Brain pericyte (primary cell): ENCODE data around the gene PAM16.

Experiments used
- DNase-seq: peaks from one replicate; pipeline ENCODE4 v3.0.0-alpha.2; 2012; ENCODE audit warnings: low read depth, low spot score

PAM16 gene

DNA sequence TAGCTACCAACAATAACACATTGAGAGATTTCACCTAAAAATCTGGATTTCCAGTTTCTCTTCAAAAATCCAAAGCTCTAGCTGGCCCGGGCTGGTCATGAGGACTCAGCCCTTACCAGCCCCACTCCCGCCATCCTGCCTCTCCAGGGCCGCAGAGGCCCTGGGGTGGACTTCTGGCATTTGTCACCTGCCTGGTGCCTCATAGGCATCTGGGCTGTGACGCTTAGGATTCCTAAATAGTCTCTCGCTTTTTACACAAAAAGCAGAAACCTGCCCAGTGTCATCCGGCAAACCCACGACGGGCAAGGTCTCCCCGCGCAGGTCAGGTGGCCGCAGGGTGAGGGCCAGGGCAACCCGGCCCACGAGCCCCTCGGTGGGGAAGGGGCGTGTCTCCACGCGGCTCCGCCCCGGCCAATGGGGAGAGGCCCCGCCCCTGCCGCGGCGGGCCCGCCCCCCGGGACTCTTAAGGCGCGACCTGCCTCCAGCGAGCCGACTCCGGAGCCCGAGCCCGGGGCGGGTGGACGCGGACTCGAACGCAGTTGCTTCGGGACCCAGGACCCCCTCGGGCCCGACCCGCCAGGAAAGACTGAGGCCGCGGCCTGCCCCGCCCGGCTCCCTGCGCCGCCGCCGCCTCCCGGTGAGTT lies 20.4 kb upstream of the PAM16 start, which contains the start of gene VASN:
Gene VASN (plus strand): TSS at position 492 of the 644 bp plus-strand sequence. CDS start 9,030 bp downstream, outside the sequence.
- no peak for DNase-seq

DNA sequence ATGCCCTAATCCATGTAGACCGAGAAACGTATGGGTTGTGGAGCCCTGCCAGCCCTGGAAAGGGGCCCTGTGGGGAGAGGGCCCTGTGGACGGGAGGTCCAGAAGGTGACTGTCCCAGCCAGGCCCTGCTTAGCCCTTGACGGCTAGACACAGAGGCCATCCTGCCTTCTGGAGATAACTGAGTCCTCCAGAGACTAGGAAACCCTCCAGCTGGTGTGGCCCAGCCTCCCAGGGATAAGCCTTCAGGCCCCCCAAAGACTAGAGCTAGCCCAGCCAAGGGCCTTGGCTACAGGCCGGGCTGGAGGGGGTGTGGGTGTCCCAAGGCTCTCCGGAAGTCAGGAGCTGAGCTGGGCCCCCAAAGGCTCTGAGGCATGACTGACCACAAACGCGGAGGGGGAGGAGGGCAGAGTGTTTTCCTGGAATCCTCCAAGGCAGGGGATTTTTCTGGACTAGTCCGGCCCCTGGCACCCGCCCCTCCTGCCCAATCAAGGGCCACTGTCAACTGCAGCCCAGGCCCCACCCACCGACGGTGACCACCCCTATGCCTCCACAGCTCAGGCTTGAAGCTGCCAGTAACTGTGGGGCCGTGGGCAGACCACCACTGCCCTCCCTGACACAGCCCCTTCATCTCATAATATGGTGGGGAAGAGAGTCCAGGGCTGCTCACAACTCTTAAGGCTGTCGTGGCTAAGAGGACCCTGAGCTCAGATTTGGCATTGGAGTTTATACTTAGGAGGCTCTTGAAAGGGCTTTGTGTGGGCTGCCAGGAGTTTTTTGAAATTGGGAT lies 19.6 kb upstream of the PAM16 start:
- DNase-seq: no peak

DNA sequence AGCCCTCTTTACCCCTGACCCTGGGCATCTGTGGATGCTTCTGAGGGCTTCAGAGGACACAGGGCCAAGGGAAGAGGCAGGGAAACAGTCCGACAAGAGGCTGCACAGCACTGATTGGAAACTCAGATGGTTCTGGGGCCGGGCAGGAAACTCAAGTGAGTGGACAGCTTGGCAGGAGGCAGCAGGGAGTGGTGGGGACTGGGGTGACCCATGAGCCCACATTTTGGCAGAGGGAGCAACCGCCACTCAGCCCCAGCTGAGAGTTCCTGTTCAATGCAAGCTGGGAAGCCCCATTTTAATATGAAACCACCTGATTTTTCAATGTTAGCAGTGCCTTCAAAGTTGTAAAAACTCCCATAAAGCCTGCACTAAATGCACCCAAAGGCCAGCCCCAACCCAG lies 19.0 kb upstream of the PAM16 start:
- DNase-seq: no peak

DNA sequence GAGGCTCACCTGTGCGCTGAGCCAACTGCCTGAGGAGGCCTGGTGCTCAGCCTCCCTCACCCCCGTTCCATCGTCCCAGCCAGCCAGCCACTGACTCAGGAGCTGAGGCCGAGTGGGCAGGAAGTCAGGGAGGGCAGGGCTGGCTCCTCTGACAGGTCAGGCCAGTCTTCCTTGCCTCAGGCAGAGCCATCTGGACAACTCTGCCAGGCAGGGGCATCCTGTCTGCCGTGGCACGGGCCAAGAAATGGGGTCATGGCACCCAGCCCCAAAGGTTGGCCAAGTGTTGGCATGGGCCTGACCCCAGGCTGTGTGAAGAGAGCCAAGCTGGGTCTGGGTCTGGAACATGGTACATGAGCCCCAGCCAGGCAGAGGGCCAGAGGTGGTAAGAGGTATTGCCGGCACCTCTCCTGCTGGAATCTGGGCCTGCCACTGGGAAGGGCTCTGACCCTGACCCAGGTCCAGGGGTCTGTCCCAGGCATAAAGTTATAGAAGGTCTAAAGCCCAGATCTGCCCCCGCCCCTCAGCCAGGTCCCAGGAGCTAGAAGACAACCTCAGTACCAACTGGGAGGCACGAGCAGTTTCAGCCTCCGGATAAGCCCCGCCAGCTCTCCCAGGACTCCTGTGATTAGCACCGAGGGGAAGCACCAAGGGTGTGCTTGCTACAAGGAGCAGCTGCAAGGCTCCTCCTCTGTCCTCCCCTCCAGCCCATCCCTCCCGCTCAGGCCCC lies 18.0 kb upstream of the PAM16 start:
- DNase-seq: no peak

- no peak for DNase-seq
These were observed 16.3 kb upstream of the PAM16 start for GRCh38 chr16:4367393-4367856.

- no peak for DNase-seq
These were observed 14.9 kb upstream of the PAM16 start for GRCh38 chr16:4366016-4366415.

GRCh38 chr16:4365615-4366014 lies 14.5 kb upstream of the PAM16 start:
- no peak for DNase-seq

GRCh38 chr16:4365014-4365406 lies 13.9 kb upstream of the PAM16 start:
- no peak for DNase-seq

GRCh38 chr16:4364196-4365013 lies 13.3 kb upstream of the PAM16 start:
- no peak for DNase-seq

- DNase-seq: no peak
These were observed 11.5 kb upstream of the PAM16 start for GRCh38 chr16:4362476-4363135.

DNA sequence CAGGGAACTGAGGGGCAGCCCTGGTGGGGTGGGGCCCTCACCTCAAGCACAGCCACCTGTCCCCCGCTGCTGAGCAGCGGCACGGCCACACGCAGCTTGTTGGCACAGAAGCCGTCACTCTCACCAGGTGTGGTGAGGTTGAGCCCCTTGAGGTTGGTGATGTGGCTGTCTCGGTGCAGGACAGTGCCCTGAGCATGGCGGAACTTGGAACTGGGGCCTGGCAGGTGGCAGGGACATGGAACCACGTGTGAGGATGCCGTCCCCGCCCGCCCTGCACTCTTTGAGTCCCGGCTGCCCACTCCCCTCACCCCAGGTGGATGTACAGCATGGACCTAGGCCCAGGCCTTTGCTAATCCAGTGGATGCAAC lies 10.8 kb upstream of the PAM16 start:
- no peak for DNase-seq

DNA sequence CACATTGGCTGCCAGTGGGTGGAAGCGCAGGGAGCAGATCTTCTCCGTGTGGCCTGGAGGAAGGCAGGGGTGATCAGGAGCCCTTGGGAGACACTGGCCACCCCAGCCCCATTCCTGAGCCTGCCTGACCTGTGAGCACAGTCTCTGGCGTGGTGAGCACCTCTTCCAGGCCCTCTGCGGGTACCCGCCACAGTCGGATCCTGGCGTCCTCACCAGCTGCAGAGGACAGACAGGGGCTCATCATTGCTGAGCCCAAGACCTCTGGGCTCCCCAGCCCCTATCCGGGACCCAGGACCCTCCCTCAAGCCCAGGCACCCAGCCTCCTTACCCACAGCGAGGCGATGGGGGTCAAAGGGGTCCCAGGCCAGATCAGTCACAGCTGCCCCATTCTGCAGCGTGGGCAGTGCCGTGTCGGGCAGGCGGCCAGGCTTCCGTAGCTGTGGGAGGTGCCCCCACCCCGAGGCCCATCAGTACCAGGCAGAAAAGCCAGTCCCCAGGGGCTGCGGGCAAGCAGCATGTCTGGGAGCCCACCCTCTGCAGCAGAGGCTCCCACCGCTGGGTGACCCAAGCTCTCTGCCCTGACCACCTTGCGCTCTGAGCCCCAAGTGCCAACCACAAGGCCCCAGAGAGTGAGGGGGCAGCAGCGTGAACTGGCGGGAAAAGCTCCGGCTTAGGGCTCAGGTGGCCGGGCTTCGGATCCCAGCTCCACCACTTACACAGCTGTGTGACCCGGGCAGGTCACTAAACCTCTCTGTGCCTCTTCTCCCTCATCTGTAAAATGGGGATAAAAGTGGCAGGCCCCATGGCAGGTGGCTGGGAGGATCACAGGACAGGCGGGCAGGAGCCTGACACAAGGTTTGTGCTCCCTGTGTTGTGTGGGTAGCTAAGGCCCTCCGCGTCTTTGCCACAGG lies 10.2 kb upstream of the PAM16 start:
- DNase-seq: no peak

GRCh38 chr16:4360538-4361021 lies 9.5 kb upstream of the PAM16 start:
- DNase-seq: no peak

GRCh38 chr16:4359914-4360313 lies 8.8 kb upstream of the PAM16 start:
- no peak for DNase-seq

- no peak for DNase-seq
These were observed 7.9 kb upstream of the PAM16 start for GRCh38 chr16:4358831-4359561.

DNA sequence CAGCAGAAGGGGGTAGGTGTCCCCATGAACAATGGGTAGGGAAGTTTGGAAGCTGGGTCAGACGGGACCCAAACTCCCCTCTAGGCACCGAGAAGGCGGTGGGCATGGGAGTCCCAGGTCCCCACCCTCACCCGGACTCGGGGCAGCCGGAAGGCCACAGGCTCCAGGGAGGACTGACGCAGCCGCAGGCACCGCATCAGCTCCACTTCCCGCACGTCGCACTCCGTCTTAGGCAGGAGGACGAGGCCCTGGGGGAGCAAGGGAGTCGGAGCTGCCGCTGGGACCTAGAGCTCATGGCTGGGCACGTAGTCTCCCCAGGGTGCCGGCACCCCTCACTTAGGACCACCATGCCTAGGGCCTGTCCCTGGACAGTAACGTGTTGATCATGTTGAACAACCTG lies 7.1 kb upstream of the PAM16 start:
- no peak for DNase-seq

GRCh38 chr16:4356820-4357219 lies 5.7 kb upstream of the PAM16 start:
- DNase-seq: no peak

DNA sequence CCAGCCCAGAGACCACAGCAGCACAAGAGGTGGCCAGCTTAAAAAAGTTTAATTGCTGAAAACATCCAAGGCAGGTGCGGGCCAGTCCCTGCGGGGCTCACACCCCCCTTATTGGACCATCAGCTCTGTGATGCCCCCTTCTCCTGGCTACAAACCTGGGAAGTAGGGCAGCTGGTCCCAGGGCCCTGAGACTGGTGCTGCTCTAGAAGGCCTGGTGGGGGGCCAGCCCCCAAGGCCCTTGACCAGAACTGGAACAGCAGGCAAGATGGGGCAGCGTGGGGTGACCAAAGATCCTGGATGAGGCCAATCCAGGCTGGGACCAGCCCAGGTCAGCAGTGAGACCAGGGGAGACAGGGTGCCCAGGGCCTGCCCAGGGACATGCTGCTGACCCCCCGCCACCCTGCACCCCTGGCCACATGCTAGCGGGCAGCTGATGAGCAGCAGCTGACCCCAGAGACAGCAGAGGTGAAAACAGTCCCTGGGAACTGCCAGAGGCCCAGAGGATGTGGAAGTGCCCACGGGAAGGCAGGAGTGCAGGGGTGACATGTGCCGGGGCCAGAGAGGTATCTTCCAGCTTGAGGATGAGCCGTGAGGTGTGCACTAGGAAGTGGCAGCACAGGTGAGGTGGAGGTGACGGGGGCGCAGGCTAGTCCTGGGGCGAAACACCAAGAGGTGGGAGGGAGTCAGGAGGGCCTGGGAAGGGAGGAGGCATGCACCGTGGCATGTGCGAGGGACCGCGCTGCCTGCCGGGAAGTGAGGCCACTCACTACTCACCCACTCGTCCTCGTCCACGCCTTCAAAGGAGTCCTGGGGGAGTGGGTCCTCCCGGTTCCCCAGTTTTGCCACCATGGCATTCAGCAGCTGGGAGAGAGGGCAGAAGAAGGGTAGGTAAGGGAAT lies 3.6 kb upstream of the PAM16 start:
- DNase-seq: no peak
